Measurements from ENCODE around the gene UXS1. TPM values are rescaled to one million over a fixed set of nuclear protein-coding genes. Genes with fewer than 3 reads are reported as not detected.

The UXS1 gene
- total RNA-seq, 1 experiment from 2014 or later = 44.7 TPM

- TF ChIP-seq FOXJ3 (CRISPR knock-in tag; IDR thresholded peaks at IDR 0.05; ENCODE audit: borderline replicate concordance) = no peak
- TF ChIP-seq ZNF121 (CRISPR knock-in tag; IDR thresholded peaks at IDR 0.05) = no peak
- TF ChIP-seq MXD4 (CRISPR knock-in tag; IDR thresholded peaks at IDR 0.05; ENCODE audit: borderline replicate concordance) = no peak
- TF ChIP-seq ZNF532 (CRISPR knock-in tag; IDR thresholded peaks at IDR 0.05; ENCODE audit: borderline replicate concordance) = no peak
- no peak for TF ChIP-seq ESRRA (CRISPR knock-in tag; IDR thresholded peaks at IDR 0.05; ENCODE audit: borderline replicate concordance)
- no peak for TF ChIP-seq TCF7 (CRISPR knock-in tag; IDR thresholded peaks at IDR 0.05; ENCODE audit: low read depth)
- no peak for TF ChIP-seq AFF4 (CRISPR knock-in tag; IDR thresholded peaks at IDR 0.05; ENCODE audit: borderline replicate concordance)
- TF ChIP-seq FOXK1 (CRISPR knock-in tag; IDR thresholded peaks at IDR 0.05) = no peak
- no peak for TF ChIP-seq ZNF219 (CRISPR knock-in tag; IDR thresholded peaks at IDR 0.05; ENCODE audit: borderline replicate concordance)
- TF ChIP-seq CBFB (CRISPR knock-in tag; IDR thresholded peaks at IDR 0.05; ENCODE audit: low read depth) = no peak
- no peak for TF ChIP-seq CREM (CRISPR knock-in tag; IDR thresholded peaks at IDR 0.05)
- no peak for TF ChIP-seq MYBL2 (CRISPR knock-in tag; IDR thresholded peaks at IDR 0.05)
- TF ChIP-seq ATF6 (CRISPR knock-in tag; IDR thresholded peaks at IDR 0.05) = no peak
- TF ChIP-seq IRF1 (CRISPR knock-in tag; IDR thresholded peaks at IDR 0.05) = no peak
- no peak for TF ChIP-seq EMX1 (CRISPR knock-in tag; IDR thresholded peaks at IDR 0.05)
- no peak for TF ChIP-seq GABPB1 (CRISPR knock-in tag; IDR thresholded peaks at IDR 0.05)
- no peak for TF ChIP-seq ATF1 (CRISPR knock-in tag; IDR thresholded peaks at IDR 0.05)
- no peak for TF ChIP-seq ZNF671 (CRISPR knock-in tag; IDR thresholded peaks at IDR 0.05)
- TF ChIP-seq JUN (CRISPR knock-in tag; IDR thresholded peaks at IDR 0.05) = no peak
- TF ChIP-seq NFATC4 (CRISPR knock-in tag; IDR thresholded peaks at IDR 0.05) = no peak
- no peaks in the 10 kb centered on the region for H3K9me3 Mint-ChIP-seq
- no peak overlapping the region for H3K4me3 Mint-ChIP-seq
- H3K27ac Mint-ChIP-seq = peak overlapping the region; percentile 61; the same call in 1 of the 2 replicates
- no peak for ATAC-seq
- H3K36me3 Mint-ChIP-seq = peaks cover 5% of the 10 kb centered on the region; the same call in 1 of the 2 replicates
- DNase-seq (ENCODE audit: low spot score) = no peak
- H3K27me3 Mint-ChIP-seq (ENCODE audit: low read depth) = no peaks in the 10 kb centered on the region
- CTCF ChIA-PET = no interaction called here
- POLR2A ChIA-PET = no interaction called here
- H3K4me1 Mint-ChIP-seq = peaks cover 34% of the 10 kb centered on the region
Observed at GRCh38 chr2:106183101-106183696, 10.9 kb downstream of the UXS1 start.

Data from WTC11 (cell line).